MM.1S (cell line): ENCODE measurements around the gene CHID1.

Experiments used
- CTCF ChIP-seq: fragments of 300-600 bp; sonication (generic); IDR thresholded peaks from 2 replicates; pipeline ENCODE4 v1.5.1; 2016; ENCODE audit warnings: antibody characterized with exemption, low read length, mixed read lengths
- EZH2 ChIP-seq: fragments of 300-600 bp; sonication (generic); optimal IDR thresholded peaks from 2 replicates; pipeline ENCODE3; 2017; ENCODE audit warnings: low read depth, mild to moderate bottlenecking, antibody characterized with exemption, low read length, mixed read lengths

DNA sequence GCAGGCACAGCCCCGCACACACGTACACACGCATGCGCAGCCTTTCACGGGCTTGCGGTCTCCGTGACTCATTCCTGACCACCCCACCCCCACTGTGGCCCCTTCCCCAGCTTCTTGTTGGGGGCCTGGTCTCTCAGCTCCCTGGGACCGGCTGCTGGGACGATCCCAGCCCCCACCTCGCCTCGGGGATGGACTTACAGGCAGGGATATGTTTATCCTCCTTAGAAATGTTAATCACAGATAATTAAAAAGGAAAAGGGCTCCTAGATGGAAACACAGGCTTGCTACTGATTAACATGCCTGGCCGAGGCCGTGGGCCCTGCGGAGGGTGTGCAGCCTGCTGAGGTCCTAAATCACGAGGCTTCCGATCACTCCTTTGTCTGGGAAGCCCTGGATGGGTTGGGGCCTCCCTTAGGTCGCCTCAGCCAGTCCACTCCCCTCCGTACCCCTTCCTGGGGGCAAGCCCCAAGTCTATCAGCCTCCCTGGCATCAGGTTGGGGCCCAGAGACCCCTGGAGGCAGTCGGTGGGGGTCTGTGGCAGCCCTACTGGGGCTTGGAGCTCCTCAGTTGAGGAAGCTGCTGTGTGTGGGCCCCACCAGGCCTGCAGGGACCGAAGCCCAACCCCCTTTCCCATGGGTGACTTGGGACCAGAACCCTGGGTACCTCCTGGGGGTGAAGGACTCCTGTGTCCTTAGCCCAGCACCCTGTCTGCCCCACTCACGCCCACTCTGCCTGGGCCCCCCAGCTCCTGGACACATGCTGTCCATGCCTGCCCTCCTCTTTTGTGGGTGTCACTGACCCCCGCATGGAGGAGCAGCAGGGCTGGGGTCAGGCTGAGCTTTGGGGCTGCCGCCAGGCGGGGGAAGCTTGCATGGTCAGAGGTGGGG, 47.3 kb downstream of the CHID1 start:
- no peak for TF ChIP-seq CTCF
- TF ChIP-seq EZH2: no peak
